ENCODE measurements around the gene BUD31.
"Not testable (repeated sequence)": the region's sequence is repeated elsewhere in the genome, so short reads cannot be mapped to it uniquely, and the experiment has no call there.

BUD31 gene

GRCh38 chr7:99402854-99403253, 5.9 kb upstream of the BUD31 start:
- DNase-seq, result no peak

- DNase-seq, result no peak
These were observed 5.0 kb upstream of the BUD31 start for GRCh38 chr7:99403764-99404163.

- no peak for DNase-seq
These were observed 4.4 kb upstream of the BUD31 start for GRCh38 chr7:99404235-99404976.

GRCh38 chr7:99404977-99405320, 3.8 kb upstream of the BUD31 start:
- DNase-seq, result no peak

GRCh38 chr7:99406557-99406956, 2.2 kb upstream of the BUD31 start:
- no peak for DNase-seq

GRCh38 chr7:99407872-99408378, 844 bp upstream of the BUD31 start:
- no peak for DNase-seq

GRCh38 chr7:99409192-99409572, 413 bp downstream of the BUD31 start:
- no peak for DNase-seq

GRCh38 chr7:99409806-99410205, 1.0 kb downstream of the BUD31 start:
- no peak for DNase-seq

- DNase-seq, result no peak
These were observed 1.9 kb downstream of the BUD31 start for GRCh38 chr7:99410635-99411034.

- not testable (repeated sequence) for DNase-seq
These were observed 6.9 kb downstream of the BUD31 start for GRCh38 chr7:99415513-99416127.

GRCh38 chr7:99418260-99418659, 9.5 kb downstream of the BUD31 start:
- no peak for DNase-seq

GRCh38 chr7:99419323-99420021, 10.7 kb downstream of the BUD31 start:
- no peak for DNase-seq

- no peak for DNase-seq
These were observed 11.4 kb downstream of the BUD31 start for GRCh38 chr7:99420213-99420612.

GRCh38 chr7:99420986-99421385, 12.2 kb downstream of the BUD31 start:
- no peak for DNase-seq

GRCh38 chr7:99422186-99422585, 13.4 kb downstream of the BUD31 start:
- DNase-seq, result no peak

GRCh38 chr7:99422625-99423024, 13.9 kb downstream of the BUD31 start:
- DNase-seq, result no peak

GRCh38 chr7:99424932-99425730, 16.4 kb downstream of the BUD31 start:
- DNase-seq, result no peak

GRCh38 chr7:99428972-99429566, 20.3 kb downstream of the BUD31 start:
- no peak for DNase-seq

- no peak for DNase-seq
These were observed 21.0 kb downstream of the BUD31 start for GRCh38 chr7:99429756-99430155.

- DNase-seq, result not testable (repeated sequence)
These were observed 23.2 kb downstream of the BUD31 start for GRCh38 chr7:99431756-99432540.

- no peak for DNase-seq
These were observed 24.4 kb downstream of the BUD31 start for GRCh38 chr7:99433158-99433557.
